ENCODE measurements around the gene ZNF805.
"Not testable (repeated sequence)": the region's sequence is repeated elsewhere in the genome, so short reads cannot be mapped to it uniquely, and the experiment has no call there.

Gene ZNF805

GRCh38 chr19:57269515-57270250 lies 29.3 kb downstream of the ZNF805 start:
- DNase-seq (ENCODE audit: low read depth, low spot score) = no peak

DNA sequence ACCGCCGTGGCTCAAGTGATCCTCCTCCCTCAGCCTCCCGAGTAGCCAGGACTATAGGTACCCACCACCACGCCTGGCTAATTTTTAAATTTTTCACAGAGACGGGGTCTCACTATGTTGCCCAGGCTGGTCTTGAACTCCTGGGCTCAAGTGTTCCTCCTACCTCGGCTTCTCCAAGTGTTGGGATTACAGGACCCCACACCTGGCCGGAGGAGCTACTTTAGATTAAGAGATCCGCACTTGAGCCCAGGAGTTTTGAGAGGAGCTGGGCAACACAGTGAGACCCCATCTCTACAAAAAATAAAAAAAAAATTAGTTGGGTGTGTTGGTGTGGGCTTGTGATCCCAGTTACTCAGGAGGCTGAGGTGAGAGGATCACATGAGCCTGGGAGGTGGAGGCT lies 30.8 kb downstream of the ZNF805 start:
- DNase-seq (ENCODE audit: low read depth, low spot score) = no peak

- DNase-seq (ENCODE audit: low read depth, low spot score) = no peak
These were observed 32.6 kb downstream of the ZNF805 start for GRCh38 chr19:57273014-57273413.

GRCh38 chr19:57276430-57276829 lies 36.0 kb downstream of the ZNF805 start:
- no peak for DNase-seq (ENCODE audit: low read depth, low spot score)

DNA sequence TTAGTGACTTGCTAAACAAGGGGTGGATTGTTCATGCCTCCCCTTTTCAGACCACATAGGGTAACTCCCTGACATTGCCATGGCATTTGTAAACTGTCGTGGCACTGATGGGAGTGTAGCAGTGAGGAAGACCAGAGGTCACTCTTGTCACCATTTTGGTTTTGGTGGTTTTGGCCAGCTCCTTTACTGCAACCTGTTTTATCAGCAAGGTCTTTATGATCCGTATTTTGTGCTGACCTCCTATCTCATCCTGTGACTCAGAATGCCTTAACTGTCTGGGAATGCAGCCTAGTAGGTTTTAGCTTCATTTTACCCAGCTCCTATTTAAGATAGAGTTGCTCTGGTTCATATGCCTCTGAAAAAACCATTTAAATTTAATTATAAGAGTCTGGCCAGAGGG lies 38.0 kb downstream of the ZNF805 start:
- DNase-seq (ENCODE audit: low read depth, low spot score) = not testable (repeated sequence)

DNA sequence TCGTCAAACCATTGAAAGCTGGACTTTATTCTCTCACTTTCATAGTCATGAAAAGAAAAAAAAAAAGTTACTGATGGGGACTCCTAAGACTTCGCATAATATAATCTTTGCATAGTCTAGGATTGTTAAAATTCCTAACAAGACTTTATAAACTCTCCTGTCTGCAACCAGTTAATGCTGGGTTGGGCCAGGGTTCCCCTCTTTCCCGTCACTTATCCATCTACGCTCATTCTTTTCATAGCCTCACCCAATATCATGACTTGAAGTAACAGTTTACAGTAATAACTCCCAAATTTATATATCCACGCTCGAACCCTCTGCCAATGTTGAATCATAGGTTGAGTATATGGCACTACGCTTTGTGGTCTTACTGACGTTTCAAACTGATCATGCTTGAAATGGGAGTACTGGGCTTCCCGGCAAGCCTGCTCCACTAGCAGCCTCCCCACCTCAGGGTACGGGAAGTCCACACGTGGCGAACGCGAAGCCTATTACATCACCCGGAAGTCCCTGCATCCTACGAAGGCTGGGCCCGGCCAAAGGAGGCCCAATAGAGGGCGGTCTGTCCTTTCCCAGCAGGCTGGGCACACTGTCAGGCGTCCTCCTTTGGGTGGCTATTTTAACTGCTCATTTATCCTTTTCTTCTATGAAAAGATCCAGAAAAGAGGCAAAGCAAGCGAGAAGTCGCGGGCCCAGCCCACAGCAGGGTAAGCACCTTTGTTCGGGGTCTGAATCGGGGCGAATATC lies 39.2 kb downstream of the ZNF805 start:
- peak; percentile 79 for DNase-seq (ENCODE audit: low read depth, low spot score)

- peak; percentile 94 for DNase-seq (ENCODE audit: low read depth, low spot score)
These were observed 39.9 kb downstream of the ZNF805 start, which contains the start of gene ZNF460 for GRCh38 chr19:57280165-57280961. TSS of gene ZNF460 (plus strand) at chr19:57280485. CDS start at chr19:57280807, 322 bp downstream.

- no peak for DNase-seq (ENCODE audit: low read depth, low spot score)
These were observed 40.5 kb downstream of the ZNF805 start for GRCh38 chr19:57280962-57281400.

GRCh38 chr19:57282011-57282643 lies 41.7 kb downstream of the ZNF805 start:
- DNase-seq (ENCODE audit: low read depth, low spot score) = no peak

DNA sequence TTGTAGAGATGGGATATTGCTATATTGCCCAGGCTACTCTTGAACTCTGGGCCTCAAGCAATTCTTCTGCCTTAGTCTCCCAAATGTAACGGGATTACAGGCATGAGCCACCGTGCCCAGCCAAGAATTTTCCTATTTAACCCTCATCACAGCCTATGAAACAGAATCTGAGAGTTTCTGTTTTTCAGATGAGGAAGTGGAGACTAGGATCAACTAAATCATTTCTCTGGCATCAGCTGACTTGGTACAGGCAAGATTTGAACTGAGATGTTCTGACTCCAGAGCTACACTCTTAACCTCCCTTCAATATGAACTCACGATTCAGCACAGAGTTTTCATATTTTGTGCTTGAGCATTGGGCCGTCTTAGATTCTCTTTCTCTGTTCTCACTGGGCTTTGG lies 47.9 kb downstream of the ZNF805 start:
- DNase-seq (ENCODE audit: low read depth, low spot score) = no peak

- DNase-seq (ENCODE audit: low read depth, low spot score) = no peak
These were observed 50.5 kb downstream of the ZNF805 start for GRCh38 chr19:57290970-57291369.

- no peak for DNase-seq (ENCODE audit: low read depth, low spot score)
These were observed 52.1 kb downstream of the ZNF805 start for GRCh38 chr19:57292547-57292946.

DNA sequence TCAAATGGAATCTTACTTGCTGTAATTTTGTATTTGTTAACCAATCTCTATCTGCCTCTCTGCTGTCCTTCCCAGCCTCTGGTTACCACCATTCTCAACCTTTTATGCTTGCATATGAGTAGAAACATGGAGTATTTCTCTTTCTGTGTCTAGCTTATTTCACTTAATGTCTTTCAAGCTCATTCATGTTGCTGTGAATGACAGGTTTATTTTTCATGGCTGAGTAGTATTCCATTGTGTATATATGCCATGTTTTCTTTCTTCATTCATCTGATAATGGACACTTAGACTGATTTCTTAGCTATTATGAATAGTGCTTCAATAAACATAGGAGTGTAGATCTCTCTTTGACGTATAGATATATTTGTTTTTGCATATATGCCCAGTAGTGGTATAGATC lies 53.3 kb downstream of the ZNF805 start:
- DNase-seq (ENCODE audit: low read depth, low spot score) = no peak

DNA sequence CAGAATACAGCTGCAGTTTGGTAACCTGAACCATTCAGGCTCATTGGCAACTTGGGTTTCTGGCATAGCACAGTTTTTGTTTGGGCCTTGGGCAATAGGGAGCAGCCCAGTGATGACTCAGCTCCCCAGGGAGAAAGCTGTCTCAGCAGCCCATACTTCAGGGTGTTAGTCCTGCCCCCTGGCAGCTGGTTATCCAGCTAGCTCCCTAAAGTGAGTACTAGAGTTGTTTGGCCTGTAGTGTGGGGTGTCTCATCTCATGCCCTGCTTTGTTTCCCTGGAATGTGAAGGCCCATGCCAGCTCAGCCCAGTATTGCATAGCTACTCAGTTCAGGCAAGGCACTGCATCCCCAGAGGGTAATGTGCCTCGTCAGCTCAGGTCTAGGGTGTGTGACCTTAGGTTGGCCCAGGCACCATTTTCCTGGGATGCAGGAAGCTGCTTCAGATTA lies 61.6 kb downstream of the ZNF805 start:
- DNase-seq (ENCODE audit: low read depth, low spot score) = peak; percentile 88

DNA sequence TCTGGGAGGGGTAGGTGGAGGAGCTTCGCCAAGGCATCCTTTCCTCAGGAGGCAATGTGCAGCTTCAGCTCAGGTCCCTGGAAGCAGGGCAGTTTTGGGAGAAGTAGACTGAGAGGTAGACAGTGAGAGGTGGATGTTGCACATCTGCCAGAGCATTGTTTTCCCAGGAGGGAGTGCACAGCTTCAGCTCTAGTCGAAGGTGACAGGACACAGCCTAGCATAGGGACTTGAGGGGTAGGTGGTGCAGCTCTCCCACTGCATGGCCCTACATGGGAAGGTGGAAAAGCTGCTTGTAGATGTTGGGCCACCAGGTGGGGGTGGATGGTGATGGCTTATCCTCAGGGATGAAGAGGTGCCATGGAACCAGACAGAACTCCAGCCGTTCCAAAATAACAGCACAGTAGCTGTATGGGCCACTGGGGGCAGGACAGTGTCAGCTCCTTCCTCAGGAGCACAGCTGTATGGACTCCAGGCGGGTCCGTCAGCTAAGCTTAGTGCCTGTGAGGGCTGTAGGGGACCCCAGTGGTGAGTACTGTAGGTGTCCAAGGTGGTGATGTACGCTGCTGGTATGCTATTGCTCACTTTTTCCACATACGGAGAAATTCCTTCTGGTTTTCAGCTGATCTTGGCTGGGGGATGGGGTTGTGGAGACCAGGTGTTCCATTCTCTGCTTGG lies 62.4 kb downstream of the ZNF805 start:
- DNase-seq (ENCODE audit: low read depth, low spot score) = no peak
